AG20443 (cell line): ENCODE data around the gene STX18.
A peak's percentile ranks its signal among the peaks of the same experiment; 100 is the strongest.
"Not testable (repeated sequence)": the region's sequence is repeated elsewhere in the genome, so short reads cannot be mapped to it uniquely, and the experiment has no call there.

Experiments
- DNase-seq: peaks from one replicate; pipeline ENCODE4 v3.0.0; 2012; ENCODE audit warnings: low spot score, mixed read lengths

STX18 gene

DNA sequence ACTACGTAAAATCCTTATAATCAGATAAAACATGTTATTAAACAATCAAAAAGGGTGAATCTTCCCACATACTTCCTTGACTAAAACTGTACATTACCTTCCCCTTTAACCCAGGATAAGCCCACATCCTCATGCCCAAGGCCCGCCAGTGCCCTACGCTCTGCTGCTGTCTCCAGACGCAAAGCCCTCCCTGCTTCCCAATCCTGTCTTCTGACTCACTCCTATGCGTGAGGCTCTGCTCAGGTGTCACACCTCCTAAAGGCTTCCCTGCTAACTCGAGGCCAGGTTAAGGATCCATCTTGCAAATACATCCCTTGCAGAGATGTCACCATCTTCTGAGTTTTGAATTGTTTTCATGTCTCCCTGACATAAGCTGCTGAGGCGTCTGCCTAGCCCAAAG lies 61.6 kb downstream of the STX18 start:
- no peak for DNase-seq

DNA sequence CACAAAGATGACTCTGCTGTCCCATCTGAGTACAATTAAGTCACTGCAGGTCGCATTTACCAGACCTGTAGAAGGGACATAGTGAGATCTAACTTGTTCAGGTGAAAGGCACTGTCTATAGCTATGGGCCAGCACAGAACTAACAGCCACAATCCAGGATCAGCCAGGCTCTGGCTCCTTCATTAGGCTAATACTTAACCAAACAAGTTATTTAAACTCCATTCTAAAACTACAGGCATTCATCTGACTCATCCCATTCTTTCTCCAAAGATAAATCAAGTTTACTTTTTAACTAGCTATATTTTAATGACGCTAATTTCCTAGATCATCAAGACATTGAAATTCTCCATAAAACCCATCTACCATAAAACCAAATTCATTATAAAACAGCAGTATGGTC lies 62.5 kb downstream of the STX18 start:
- DNase-seq = no peak

DNA sequence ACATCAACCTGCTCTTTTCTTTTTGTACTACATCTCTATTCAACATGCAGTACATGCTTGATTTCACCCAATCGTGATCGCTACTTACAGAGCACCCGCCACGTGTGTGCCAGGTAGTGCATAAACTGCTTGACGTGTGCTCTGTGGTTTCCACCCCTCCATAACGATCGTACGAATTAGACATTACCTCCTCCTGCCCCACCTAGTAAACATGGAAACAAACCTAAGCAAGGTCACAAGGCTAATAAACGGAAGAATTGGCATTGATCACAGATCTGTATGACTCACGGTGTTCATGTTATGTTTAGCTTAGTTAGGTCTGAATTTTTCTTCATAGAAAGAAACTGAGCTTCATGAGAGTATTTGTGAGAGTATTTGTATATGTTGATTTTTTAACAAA lies 64.1 kb downstream of the STX18 start:
- no peak for DNase-seq

DNA sequence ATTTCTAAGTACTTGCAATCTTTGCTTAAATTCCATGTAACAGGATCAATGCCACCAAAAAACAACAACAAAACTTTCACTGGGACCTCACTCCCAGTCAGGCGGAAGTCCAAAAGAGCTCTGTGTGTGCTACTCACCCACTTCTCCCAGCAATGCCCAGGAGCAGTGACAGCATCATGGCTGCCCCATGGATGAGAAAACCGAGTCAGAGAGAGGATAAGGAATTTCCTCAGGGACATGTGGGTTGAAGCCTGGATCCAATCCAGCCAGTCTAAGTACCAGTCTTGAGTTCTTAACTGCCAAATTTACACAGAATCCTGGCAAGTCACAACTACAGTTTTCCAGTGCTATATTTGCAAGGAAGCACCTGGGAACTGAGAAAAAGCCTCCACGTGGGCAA lies 64.5 kb downstream of the STX18 start:
- DNase-seq = no peak

DNA sequence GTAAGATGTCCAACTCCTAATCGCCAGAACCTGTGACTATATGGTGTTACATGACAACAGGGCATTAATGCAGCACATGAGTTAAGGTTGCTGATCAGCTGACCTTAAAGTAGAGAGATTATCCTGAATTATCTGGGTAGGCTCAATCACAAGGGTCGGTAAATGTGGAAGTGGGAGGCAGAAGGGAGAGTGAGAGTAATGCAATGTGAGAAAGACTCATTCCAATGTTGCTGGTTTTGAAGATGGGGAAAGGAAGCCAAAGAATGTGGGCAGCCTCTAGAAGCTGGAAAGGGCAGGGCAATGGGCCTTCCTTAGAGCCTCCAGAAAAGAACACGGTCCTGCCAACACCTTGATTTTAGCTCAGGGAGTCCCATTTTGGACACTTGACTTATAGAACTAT lies 67.4 kb downstream of the STX18 start:
- DNase-seq = no peak

DNA sequence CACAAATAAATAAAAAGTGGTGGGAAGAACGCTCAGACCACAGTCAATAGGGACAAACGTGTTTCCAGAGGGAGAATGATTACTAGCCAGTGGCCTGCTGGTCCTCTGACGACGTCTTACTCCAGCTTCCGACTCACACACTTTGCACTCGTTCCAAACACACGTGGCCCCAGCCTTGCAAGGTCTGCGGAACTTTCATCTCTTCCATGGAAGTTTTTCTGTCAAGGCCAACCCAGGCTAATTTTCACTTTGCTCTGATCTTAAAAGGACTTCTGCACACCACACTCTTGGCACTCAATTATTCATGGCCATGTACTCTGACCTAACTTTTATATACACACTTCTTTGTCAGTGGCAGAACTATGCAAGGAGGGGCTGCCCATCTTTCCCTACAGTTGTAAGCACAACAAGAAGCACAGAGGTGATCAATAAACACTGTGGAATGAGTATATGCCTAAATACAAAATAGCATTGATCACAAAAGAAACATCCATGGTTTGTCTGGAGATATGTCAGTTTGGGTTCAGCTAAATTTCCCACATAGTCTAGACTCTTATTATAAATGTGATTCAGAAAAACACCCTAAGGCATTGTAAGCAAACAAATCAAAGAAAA lies 69.4 kb downstream of the STX18 start:
- no peak for DNase-seq

DNA sequence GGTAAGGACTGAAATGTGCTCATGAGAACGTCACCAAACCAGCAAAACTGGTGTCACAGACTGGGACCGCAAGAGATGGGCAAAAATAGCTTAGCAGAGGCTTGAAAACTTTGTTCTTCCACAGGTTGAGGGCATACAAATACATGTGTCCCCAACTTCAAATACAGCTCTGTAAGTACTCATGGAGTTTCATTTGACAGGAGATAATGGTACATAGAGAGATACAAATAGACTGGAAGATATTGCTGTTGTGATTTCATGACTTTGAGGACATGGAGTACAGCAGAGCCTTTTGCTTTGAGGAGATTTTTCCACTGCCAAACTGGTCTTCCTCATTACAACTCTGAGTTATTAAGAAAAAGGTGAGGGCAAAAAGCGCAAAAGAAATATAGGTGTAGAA lies 70.7 kb downstream of the STX18 start:
- DNase-seq = no peak

DNA sequence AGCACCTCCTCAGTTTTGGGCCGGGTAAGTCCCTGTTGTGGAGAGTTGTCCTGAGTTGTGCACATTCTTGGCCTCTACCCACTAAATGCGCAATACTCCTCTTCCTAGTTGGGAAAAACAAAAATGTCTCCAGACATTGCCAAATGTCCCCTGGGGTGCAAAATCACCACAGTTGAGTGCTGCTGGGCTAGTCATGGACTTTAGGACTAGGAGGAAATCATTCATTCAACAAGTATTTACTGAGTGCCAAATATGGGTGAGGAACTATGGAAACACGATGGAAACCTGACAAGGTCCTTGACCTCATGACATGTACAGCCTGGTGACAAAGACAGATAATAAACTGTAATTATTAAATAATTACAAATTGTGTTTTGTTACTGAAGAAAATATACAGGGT lies 71.6 kb downstream of the STX18 start:
- peak; percentile 32 for DNase-seq

DNA sequence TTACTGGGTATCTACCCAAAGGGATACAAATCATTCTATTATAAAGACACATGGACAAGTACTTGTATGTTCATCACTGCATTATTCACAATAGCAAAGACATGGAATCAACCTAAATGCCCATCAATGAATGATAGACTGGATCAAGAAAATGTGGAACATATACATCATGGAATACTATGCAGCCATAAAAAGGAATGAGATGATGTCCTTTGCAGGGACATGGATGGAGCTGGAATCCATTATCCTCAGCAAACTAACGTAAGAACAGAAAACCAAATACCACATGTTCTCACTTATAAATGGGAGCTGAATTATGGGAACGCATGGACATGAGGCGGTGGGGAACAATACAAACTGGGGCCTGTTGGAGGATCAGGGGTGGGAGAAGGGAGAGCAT lies 76.6 kb downstream of the STX18 start:
- DNase-seq = not testable (repeated sequence)

DNA sequence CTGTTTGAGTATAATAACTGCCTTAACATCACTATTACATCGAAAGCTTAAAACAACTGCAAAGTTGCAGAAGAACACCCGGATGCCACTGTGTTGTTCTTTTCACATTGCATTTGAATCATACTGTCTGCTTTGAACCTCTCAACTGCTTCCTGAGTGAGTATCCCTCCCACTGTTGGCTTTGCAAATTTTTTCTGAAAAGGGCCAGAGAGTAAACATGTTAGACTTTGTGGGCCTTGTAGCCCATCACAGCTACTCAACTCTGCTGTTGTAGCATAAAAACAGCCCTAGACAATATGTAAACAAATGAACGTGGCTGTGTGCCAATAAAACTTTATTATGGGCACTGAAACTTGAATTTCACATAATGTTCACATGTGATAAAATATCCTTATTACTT lies 78.9 kb downstream of the STX18 start:
- no peak for DNase-seq

DNA sequence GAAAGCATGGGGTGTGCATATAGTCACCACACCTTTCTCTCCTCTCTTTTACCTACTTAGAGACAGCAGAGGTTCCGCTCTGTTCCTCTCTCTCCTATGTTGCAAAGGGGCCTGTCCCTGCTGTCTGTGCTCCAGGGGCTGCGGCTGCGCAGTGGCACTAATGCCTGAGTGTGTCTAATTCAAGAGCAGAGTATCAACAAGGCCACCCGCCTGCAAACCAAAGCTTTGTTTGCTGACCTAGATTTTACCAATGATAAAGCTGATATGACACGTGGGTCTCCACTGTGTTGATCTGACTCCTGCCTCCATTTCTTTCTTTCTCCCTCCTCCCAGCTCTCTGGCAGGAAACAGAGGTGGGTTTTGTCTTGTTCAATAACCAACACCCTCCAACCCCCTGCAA lies 80.0 kb downstream of the STX18 start:
- DNase-seq = no peak

DNA sequence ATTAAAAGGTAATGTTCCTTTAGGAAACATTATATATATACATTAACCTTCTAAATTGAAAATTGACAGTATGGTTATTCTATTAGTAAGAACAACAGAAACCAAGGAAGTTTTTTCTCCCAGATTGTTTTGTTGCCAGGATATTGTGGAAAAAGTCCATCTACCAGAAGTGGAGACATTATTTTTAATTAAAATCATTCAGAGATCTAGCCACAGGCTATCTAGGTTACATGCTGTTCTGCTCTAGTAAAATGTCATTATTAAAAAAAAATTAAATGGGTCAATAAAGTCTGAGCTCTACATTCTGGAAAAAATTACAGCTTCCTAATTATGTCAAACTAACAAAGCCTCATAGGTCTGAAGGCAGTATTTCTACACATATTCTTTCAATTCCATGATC lies 80.7 kb downstream of the STX18 start:
- DNase-seq = no peak

DNA sequence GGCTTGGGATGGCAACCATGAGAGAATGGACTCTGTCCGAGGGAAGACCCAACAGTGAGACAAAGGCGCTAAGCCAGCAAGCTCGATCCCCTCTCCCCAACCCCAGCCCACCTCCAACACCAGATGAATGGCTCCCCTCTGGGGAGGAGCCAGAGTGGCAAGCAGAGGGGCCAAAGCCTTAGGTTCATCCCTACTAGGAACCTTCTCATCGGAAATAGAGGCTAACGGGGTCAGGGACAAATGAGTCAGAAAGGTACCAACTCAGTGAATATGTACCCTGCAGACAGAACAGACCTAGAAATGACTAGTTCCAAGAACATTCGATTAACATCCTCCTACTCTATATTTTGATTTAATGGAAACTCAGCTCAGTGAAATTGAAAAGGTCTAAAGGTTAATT lies 81.1 kb downstream of the STX18 start:
- DNase-seq = no peak

DNA sequence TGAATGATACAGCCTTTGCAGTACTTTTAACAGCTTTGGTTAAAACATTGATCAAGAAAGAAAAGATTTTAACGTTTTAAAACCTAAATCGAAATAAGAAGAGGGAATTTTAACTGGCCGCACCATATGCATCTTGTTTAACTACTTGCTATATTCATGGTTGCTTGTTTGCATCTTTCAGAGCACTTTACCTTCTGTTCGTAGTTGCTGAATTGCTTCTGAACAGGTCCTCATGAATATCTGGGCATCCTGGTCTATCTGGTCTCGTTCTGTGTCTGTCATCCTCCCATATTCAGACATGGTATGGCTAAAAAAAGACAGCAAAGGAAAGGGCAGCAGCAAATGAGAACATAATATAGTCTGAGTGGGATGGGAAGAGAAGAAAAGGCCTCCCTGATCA lies 82.7 kb downstream of the STX18 start:
- DNase-seq = no peak

DNA sequence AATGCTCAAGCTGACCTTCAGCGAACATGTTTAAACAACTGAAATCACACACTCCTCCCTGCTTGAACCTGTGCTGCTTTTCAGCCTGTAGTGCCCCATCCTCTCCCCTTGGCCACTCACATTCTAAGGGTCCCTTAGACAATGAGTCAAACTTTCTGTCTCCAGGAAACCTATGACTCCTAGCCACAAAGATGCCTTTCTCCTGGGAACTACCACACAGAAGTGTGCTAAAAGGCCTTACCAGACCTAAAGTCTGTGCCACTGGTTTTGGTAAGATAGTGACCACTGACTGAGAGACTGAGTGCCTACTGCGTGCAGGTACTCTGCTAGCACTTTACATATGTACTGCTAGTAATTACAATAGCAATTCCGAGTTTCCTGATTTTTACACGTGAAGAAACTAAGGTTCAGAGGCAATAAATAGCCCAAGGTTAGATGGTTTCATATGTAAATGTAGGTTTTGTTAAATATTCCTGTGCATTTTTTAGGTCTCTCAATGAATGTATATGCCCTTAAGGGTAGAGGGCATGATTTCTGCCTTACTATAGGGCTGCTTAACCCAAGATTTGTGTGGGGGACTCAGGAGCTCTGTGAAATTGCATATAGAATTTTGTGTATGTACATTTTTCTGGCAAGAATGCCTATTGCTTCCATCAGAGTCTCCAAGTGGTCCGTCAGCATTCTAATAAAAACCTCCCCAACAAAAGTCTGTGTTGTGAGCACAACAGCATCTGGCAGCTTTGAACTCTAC lies 83.9 kb downstream of the STX18 start:
- DNase-seq = peak; percentile 63

DNA sequence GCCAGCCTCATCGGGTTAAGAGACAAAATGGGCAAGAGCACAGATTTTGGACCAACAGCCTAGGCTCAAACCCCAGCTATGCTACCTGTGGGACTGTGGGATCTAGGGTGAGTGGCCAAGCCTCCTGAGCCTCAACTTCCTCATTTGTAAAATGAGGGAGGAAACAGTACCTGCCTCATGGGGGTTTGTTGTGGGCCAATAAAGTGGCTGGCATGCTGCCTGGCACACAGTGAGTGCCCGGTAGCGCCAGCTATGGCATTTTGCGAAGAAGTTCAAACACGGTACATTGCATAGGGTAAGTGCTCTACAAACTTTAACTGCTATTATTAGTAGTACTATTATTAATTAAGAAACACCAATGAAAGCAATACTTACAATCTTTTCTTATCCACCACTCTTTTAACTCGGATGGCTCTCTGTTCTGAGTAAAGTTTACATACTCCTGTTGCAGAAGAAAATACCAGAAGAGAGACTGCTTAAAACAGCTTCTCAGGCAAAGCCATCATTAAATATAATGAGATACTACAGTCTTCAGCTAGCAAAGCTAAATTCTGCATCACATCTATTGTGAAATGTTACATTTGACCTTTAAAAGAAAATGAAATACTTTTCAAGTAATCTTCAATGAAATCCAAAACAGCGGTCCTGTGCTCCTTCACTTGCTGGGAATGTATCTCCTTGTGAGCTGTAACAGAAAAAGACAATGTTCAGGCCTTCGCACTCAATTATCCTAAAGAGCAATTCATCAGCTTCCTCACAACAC lies 84.9 kb downstream of the STX18 start:
- DNase-seq = no peak

DNA sequence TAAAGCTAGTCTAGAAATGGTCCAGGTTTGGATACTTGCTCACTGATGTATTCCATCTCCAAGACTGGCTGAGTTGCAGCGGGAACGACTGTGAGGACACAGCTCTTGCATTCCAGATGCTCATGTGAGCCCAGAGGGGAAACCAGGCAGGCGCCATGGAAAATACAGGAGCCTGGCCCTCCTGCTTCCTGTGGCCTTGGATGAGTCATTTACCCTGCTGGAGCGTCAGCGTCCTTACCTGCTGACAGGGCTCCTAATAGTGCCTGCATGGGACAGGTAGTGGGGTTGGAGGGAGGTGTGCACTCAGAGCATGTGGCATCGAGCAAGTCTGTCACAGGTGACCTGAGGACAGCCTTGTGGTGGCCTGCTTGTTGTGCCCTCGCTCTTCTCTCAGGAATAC lies 85.5 kb downstream of the STX18 start:
- no peak for DNase-seq

DNA sequence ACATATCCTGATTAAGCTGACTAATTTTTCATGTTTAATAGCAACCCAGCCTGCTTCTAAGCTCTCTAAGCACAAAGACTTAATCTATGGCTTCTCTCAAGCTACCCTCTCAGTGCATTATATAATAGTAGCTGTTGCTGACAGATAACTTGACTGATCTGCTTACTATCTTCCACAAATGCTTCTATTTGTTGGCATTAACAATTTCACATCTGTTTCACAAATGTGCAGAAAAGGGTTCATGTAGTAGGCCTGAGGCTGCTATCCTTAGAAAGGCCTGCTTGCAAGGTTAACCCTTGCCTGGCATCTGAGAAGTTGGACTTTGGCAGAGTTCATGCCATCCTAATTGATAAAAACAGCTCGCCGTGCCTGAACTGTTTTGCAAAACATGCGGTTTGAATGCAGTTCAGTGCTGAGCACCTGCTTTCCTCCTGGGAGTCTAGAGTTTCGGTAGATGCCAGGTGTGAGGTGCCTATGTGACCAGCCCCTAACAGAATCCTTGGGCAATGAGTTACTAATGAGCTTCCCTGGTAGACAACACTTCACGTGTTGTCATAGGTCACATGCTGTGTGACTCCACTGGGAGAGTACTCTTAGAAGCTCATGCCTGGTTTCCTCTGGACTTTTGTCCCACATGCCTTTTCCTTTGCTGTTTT lies 86.5 kb downstream of the STX18 start:
- DNase-seq = no peak

DNA sequence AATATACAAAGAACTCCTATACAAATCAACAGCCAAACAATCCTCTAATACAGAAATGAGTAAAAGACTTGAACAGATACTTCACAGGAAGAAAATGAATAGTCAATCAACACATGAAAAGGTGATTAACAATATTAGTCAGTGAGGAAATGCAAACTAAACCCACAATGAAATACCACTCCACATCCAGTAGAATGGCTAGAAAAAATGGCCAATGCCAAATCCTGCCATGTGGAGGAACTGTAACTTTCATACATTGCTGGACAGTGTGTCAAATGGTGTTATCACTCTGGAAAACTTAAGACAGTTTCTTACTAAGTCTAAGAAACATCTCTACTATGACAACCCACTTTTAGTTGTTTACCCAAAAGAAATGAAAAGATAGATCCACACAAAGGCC lies 95.4 kb downstream of the STX18 start:
- DNase-seq = no peak

DNA sequence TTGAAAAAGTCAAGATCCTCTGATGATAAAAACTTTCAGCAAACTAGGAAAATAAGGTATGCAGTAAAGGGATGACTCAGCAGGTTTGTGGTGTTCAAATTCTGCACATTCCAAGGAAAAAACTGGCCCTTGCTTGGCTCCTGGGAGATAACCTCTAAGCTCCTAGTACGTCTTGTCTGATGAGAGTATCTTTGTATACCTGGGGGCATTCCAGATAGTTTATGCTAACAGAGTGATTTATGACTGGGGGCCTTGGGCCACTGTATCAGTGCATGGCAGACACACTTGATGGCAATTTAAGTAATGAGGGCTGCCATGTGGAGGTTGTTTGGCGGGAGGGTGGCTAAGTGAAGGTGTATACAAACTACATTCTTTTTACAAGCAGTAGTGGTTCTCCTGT lies 98.0 kb downstream of the STX18 start:
- peak; percentile 29 for DNase-seq

DNA sequence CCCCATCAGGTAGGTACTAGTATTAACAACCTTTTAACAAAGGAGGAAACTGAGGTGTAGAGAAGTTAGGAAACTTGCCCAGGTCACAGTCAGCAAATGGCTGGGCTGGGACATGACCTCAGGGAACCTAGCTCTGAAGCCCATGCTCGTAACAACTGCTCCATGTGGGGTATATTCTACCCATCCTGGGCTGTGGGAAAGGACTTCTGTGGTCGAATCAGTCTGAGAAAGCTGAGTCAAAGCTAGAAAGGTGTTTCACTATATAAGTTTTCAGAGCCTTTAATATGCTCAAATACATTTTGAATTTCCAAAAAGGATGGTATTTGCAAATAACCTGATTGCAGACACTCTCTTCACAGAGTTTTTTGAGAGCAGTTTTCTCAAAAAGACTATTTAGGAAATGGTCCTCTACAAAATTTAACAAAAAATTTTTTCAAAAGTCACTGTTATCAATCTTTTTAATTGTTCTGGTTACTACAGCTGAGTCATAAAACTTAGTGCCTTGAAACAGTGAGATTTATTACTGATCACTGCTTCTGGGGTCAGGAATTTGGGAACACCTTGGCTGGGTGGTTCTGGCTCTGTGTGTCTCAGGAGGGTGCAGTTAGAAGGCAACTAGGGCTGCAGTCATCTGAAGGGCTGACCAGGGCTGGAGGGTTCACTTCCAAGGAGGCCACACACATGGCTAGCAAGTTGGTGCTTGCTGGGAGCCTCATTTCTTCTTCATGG lies 101.4 kb downstream of the STX18 start:
- DNase-seq = no peak

DNA sequence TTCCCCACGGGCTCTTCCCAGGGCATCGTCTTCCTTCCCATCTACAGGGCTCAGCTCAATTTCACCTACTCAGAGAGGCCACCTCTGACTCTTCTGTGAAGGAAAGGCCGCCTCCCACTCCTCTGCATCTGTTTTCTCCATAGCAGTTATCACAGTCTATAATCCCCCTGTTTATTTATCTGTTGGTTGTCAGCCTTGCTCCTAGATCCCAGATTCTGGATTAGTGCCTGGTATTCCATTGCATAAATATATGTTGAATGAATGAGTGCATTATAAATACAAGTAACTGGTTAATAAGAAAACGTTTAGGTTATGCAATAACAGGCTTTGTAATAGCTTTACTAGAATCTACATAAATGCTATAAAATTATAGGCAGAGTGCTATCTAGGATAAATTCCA lies 102.1 kb downstream of the STX18 start:
- no peak for DNase-seq
